ENCODE data around the gene SCRT2. TPM values are rescaled to one million over a fixed set of nuclear protein-coding genes. Genes with fewer than 3 reads are reported as not detected.

The SCRT2 gene
- total and polyA plus RNA-seq, 7 experiments from 2014 or later = not detected

DNA sequence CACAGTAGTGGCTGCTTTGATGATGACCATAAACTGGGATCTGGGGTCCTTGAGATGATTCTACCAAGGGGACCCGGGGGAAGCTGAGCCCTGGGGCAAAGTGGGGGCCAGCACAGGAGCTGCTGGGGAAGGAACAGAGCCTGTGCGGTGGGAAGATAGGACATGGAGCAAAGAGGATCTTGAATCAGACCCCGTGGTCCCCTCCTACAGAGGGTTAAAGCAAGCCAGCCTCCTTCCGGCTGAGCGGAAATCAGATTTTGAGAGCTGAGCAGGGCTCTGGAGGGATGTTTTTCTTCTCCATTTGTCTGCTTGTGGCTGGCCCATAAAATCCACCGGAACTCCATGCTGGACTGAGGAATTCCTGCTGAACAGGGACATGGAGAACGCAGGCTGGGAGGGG lies 55.4 kb downstream of the SCRT2 start:
- Histone ChIP-seq H3K4me3 (ENCODE audit: low read length) (no peak overlapping the region), H3K4me1 (ENCODE audit: control insufficient read depth in 2 of 2, insufficient read depth in 2 of 2, low read length in 2 of 2) (no peaks in the 10 kb centered on the region), H3K27ac (ENCODE audit: low read depth, low read length) (no peak overlapping the region), H3K36me3 (ENCODE audit: control insufficient read depth in 2 of 3, insufficient read depth in 3 of 3, low read length in 3 of 3) (no peaks in the 10 kb centered on the region), H3K27me3 (ENCODE audit: control insufficient read depth in 2 of 2, insufficient read depth in 2 of 2, low read length in 2 of 2) (no peaks in the 10 kb centered on the region), H3K9me3 (ENCODE audit: control insufficient read depth in 2 of 3, low read length in 3 of 3) (peaks cover 0 to 7% (median 0%) of the 10 kb centered on the region in 3 experiments)
- Mint-ChIP-seq H3K4me1 (peaks cover 0 to 2% (median 0%) of the 10 kb centered on the region in 7 donors), H3K9me3 (peaks cover 3 to 18% (median 13%) of the 10 kb centered on the region in 11 donors), H3K27me3 (peaks cover 30 to 57% (median 54%) of the 10 kb centered on the region in 5 donors), H3K4me3 (no peak overlapping the region), H3K27ac (no peak overlapping the region), H3K36me3 (peaks cover 0 to 4% (median 3%) of the 10 kb centered on the region in 5 donors)
- ChIA-PET POLR2A (no interaction called here), CTCF (no interaction called here)
- intact Hi-C loops (cut with micrococcal nuclease) = no loop called here
- DNase-seq (no peak), ATAC-seq (no peak)

DNA sequence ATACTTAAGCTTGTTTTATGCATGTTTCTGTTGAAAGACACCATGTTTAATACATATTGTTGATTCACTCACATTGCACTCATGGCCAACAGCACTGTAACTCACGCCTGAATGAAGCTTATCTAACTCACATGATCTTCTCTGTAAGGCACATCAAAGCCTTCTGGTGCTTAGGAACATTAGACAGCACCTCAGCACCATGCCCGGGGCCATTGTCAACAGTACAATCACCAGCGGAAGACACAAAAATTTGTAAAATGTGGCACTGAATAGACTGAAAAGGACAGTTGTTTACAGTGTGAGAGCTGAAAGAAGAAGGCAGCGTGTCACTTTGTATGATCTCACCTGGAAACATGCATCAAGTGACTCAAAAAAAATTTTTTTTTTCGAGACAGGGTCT lies 56.6 kb downstream of the SCRT2 start:
- H3K9me3 ChIP-seq (ENCODE audit: control insufficient read depth in 2 of 3, low read length in 3 of 3) = peaks cover 0 to 7% (median 0%) of the 10 kb centered on the region in 3 experiments
- intact Hi-C loops (cut with micrococcal nuclease) = no loop called here
- ATAC-seq (no peak), DNase-seq (no peak)
- Mint-ChIP-seq H3K36me3 (peaks cover 0 to 4% (median 3%) of the 10 kb centered on the region in 5 donors), H3K27ac (no peak overlapping the region), H3K27me3 (peaks cover 29 to 65% (median 56%) of the 10 kb centered on the region in 5 donors), H3K4me1 (peaks cover 0 to 2% (median 0%) of the 10 kb centered on the region in 7 donors), H3K9me3 (peaks cover 0 to 18% (median 8%) of the 10 kb centered on the region in 11 donors), H3K4me3 (no peak overlapping the region)
- no peak overlapping the region for H3K27ac ChIP-seq (ENCODE audit: low read depth, low read length)
- ChIA-PET POLR2A (no interaction called here), CTCF (interaction anchor here (0.6 kb wide), 1 partner anchor 1193 kb away, joined by 3 read pairs; no protein-coding TSS in a partner anchor)
- no peaks in the 10 kb centered on the region for H3K36me3 ChIP-seq (ENCODE audit: control insufficient read depth in 2 of 3, insufficient read depth in 3 of 3, low read length in 3 of 3)
- H3K4me1 ChIP-seq (ENCODE audit: control insufficient read depth in 2 of 2, insufficient read depth in 2 of 2, low read length in 2 of 2) = no peaks in the 10 kb centered on the region
- H3K4me3 ChIP-seq (ENCODE audit: low read length) = no peak overlapping the region
- H3K27me3 ChIP-seq (ENCODE audit: control insufficient read depth in 2 of 2, insufficient read depth in 2 of 2, low read length in 2 of 2) = no peaks in the 10 kb centered on the region

DNA sequence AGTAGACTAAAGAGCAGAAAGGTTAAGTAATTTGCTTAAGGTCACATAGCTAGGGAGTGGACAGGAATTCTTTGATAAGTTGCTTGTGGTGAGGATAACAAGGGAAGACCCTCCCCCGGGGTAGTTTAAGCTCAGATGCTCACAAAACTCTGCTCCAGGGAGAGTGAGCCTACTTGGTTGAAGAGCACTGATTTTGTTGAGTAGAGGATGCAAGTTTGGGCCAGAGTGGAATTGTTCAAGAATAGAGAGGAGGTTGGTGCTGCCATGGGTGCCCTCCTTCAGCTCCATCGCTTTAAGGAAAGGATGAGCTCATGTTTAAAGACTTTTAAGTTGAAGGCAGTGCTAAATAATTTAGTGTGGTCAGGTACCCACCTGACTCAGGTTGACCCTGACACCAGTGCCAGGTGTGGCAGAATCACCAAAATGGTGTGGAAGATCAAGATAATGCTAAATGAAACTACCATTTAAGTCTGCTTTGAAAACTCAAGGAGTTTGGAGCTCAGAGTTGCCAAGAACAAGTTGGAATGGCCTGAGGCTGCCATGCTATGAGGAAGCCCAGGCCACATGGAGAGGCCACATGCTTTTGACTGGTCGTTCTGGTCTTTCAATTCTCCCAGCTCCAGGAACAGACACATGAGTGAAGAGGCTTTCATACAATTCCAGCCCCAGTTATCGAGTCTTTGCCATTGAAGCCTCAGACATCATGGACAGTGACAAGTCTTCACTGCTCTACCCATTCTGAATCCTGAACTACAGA lies 57.5 kb downstream of the SCRT2 start:
- ATAC-seq (no peak), DNase-seq (no peak)
- CTCF ChIA-PET = no interaction called here
- no peak overlapping the region for H3K27ac Mint-ChIP-seq
- Histone ChIP-seq H3K27ac (ENCODE audit: low read depth, low read length) (no peak overlapping the region), H3K36me3 (ENCODE audit: control insufficient read depth in 2 of 3, insufficient read depth in 3 of 3, low read length in 3 of 3) (no peaks in the 10 kb centered on the region), H3K4me3 (ENCODE audit: low read length) (no peak overlapping the region), H3K9me3 (ENCODE audit: control insufficient read depth in 2 of 3, low read length in 3 of 3) (peaks cover 0 to 7% (median 0%) of the 10 kb centered on the region in 3 experiments), H3K27me3 (ENCODE audit: control insufficient read depth in 2 of 2, insufficient read depth in 2 of 2, low read length in 2 of 2) (no peaks in the 10 kb centered on the region), H3K4me1 (ENCODE audit: control insufficient read depth in 2 of 2, insufficient read depth in 2 of 2, low read length in 2 of 2) (no peaks in the 10 kb centered on the region)
- POLR2A ChIA-PET = no interaction called here
- peaks cover 34 to 72% (median 64%) of the 10 kb centered on the region in 5 donors for H3K27me3 Mint-ChIP-seq
- H3K4me3 Mint-ChIP-seq = no peak overlapping the region
- H3K4me1 Mint-ChIP-seq = peaks cover 0 to 2% (median 0%) of the 10 kb centered on the region in 7 donors
- intact Hi-C loops (cut with micrococcal nuclease) = no loop called here
- H3K9me3 Mint-ChIP-seq = peaks cover 0 to 18% (median 8%) of the 10 kb centered on the region in 11 donors
- peaks cover 0 to 4% (median 3%) of the 10 kb centered on the region in 5 donors for H3K36me3 Mint-ChIP-seq

DNA sequence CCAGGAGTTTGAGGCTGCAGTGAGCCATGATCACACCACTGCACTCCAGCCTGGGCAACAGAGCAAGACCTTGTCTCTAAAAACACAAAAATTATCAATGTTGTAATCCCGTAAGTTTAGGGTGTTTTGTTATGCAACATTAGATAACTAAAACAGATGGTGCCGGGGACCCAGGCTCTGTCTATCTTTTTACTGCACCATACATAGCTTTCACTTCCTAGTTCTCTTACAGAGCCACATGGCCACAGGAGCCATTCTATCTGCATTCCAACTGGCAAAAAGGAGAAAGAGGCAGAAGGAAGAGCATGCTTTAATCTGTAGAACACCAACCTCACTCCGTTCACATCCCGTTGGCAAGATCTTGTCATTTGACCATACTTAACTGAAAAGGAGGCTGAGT lies 60.1 kb downstream of the SCRT2 start:
- no peak overlapping the region for H3K27ac ChIP-seq (ENCODE audit: low read depth, low read length)
- CTCF ChIA-PET = no interaction called here
- H3K4me3 ChIP-seq (ENCODE audit: low read length) = no peak overlapping the region
- H3K4me1 ChIP-seq (ENCODE audit: control insufficient read depth in 2 of 2, insufficient read depth in 2 of 2, low read length in 2 of 2) = no peaks in the 10 kb centered on the region
- intact Hi-C loops (cut with micrococcal nuclease) = no loop called here
- H3K36me3 ChIP-seq (ENCODE audit: control insufficient read depth in 2 of 3, insufficient read depth in 3 of 3, low read length in 3 of 3) = no peaks in the 10 kb centered on the region
- Mint-ChIP-seq H3K36me3 (peaks cover 0 to 4% (median 3%) of the 10 kb centered on the region in 5 donors), H3K4me3 (no peak overlapping the region), H3K27me3 (peaks cover 51 to 76% (median 72%) of the 10 kb centered on the region in 5 donors), H3K27ac (no peak overlapping the region), H3K9me3 (peaks cover 0 to 18% (median 8%) of the 10 kb centered on the region in 11 donors), H3K4me1 (peaks cover 0 to 13% (median 10%) of the 10 kb centered on the region in 7 donors)
- peaks cover 3 to 6% of the 10 kb centered on the region in 2 donors for H3K27me3 ChIP-seq (ENCODE audit: control insufficient read depth in 2 of 2, insufficient read depth in 2 of 2, low read length in 2 of 2)
- peaks cover 0 to 7% (median 0%) of the 10 kb centered on the region in 3 experiments for H3K9me3 ChIP-seq (ENCODE audit: control insufficient read depth in 2 of 3, low read length in 3 of 3)
- DNase-seq = no peak
- ATAC-seq = no peak
- POLR2A ChIA-PET = no interaction called here

DNA sequence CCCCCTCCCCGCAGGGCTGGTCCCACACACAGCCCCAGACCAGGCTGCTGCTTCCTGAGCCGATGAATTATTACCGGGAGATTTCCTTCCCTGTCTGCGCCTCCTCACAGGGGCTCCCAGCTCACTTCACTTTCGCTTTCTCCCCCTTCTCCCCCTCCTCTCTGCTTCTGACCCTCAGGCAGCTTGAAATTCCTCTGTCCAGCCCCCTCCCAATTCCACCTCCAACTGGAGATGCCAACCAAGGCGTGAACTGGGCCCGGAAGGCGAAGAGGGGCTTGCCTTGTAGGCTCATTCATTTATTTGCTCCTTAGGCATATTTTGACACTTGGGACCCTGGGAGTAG lies 63.8 kb downstream of the SCRT2 start:
- ChIA-PET CTCF (no interaction called here), POLR2A (no interaction called here)
- Mint-ChIP-seq H3K36me3 (no peaks in the 10 kb centered on the region), H3K4me3 (peak overlapping the region in 1 of 10 donors; percentile 64), H3K27ac (no peak overlapping the region), H3K4me1 (peaks cover 0 to 15% (median 10%) of the 10 kb centered on the region in 7 donors), H3K27me3 (peaks cover 58 to 71% (median 59%) of the 10 kb centered on the region in 5 donors), H3K9me3 (peaks cover 0 to 2% (median 0%) of the 10 kb centered on the region in 11 donors)
- H3K27me3 ChIP-seq (ENCODE audit: control insufficient read depth in 2 of 2, insufficient read depth in 2 of 2, low read length in 2 of 2) = peaks cover 3 to 8% of the 10 kb centered on the region in 2 donors
- no peaks in the 10 kb centered on the region for H3K4me1 ChIP-seq (ENCODE audit: control insufficient read depth in 2 of 2, insufficient read depth in 2 of 2, low read length in 2 of 2)
- intact Hi-C loops (cut with micrococcal nuclease) = no loop called here
- ATAC-seq (no peak), DNase-seq (no peak)
- no peaks in the 10 kb centered on the region for H3K9me3 ChIP-seq (ENCODE audit: control insufficient read depth in 2 of 3, low read length in 3 of 3)
- H3K4me3 ChIP-seq (ENCODE audit: low read length) = no peak overlapping the region
- H3K36me3 ChIP-seq (ENCODE audit: control insufficient read depth in 2 of 3, insufficient read depth in 3 of 3, low read length in 3 of 3) = no peaks in the 10 kb centered on the region
- H3K27ac ChIP-seq (ENCODE audit: low read depth, low read length) = no peak overlapping the region

Other genes starting within 250 kb of the SCRT2 start
- gene TBC1D20, start 213.3 kb downstream of the SCRT2 start, total RNA-seq = 10 to 100 TPM; 26.3 to 45.7 (median 35.4) TPM
- gene TBC1D20, start 213.3 kb downstream of the SCRT2 start, polyA plus RNA-seq = 10 to 100 TPM; 19.9 to 24.3 TPM
- 100 to 1,000 TPM in 1 of 5 experiments, 10 to 100 TPM in 4; 69.7 to 117 (median 90.8) TPM for gene CSNK2A1, start 132.0 kb downstream of the SCRT2 start, total RNA-seq
- gene CSNK2A1, start 132.0 kb downstream of the SCRT2 start, polyA plus RNA-seq = 10 to 100 TPM; 47.3 to 47.8 TPM
- gene TCF15, start 65.5 kb downstream of the SCRT2 start, total RNA-seq = not detected
- gene TCF15, start 65.5 kb downstream of the SCRT2 start, polyA plus RNA-seq = not detected
- 10 to 100 TPM in 1 of 5 experiments, 1 to 10 TPM in 2, under 1 TPM in 2; 0.61 to 14.8 (median 1.0) TPM for gene SRXN1, start 22.6 kb downstream of the SCRT2 start, total RNA-seq
- gene SRXN1, start 22.6 kb downstream of the SCRT2 start, polyA plus RNA-seq = under 1 TPM; 0.12 to 0.17 TPM
- gene SLC52A3, start 92.7 kb upstream of the SCRT2 start, total RNA-seq = not detected
- gene SLC52A3, start 92.7 kb upstream of the SCRT2 start, polyA plus RNA-seq = not detected
- 10 to 100 TPM; 10.9 to 47.4 (median 23.7) TPM for gene FAM110A, start 157.9 kb upstream of the SCRT2 start, total RNA-seq
- 10 to 100 TPM in 1 of 2 donors, 1 to 10 TPM in 1; 6.6 to 11.9 TPM for gene FAM110A, start 157.9 kb upstream of the SCRT2 start, polyA plus RNA-seq
- not detected for gene ANGPT4, start 240.5 kb upstream of the SCRT2 start, total RNA-seq
- gene ANGPT4, start 240.5 kb upstream of the SCRT2 start, polyA plus RNA-seq = not detected